Mucosa of stomach (tissue), 1 donor: ENCODE results near the gene ARHGEF40.
A peak's percentile ranks its signal among the peaks of the same experiment; 100 is the strongest.

Experiments
- H3K27me3 ChIP-seq: one replicate; pipeline ENCODE4 v1.7.0; 2013; ENCODE audit warnings: mild to moderate bottlenecking, low read length; ENCODE audit not compliant: control insufficient read depth, insufficient read depth
- H3K36me3 ChIP-seq: one replicate; pipeline ENCODE4 v1.7.0; 2013; ENCODE audit warnings: low read length; ENCODE audit not compliant: control insufficient read depth, insufficient read depth
- H3K4me1 ChIP-seq: one replicate; pipeline ENCODE4 v1.7.0; 2013; ENCODE audit warnings: mild to moderate bottlenecking, low read length; ENCODE audit not compliant: control insufficient read depth, insufficient read depth
- H3K4me3 ChIP-seq: one replicate; pipeline ENCODE4 v1.7.0; 2013; ENCODE audit warnings: low read length
- H3K9ac ChIP-seq: one replicate; pipeline ENCODE4 v1.7.0; 2013; ENCODE audit warnings: mild to moderate bottlenecking, low read length, moderate library complexity
- H3K9me3 ChIP-seq: one replicate; pipeline ENCODE4 v1.7.0; 2013; ENCODE audit warnings: mild to moderate bottlenecking, low read length, moderate library complexity; ENCODE audit not compliant: control insufficient read depth
- donor health status: Pancreatic carcinoma.

The ARHGEF40 gene

GRCh38 chr14:21100931-21101330, 30.8 kb downstream of the ARHGEF40 start, which contains the start of gene TMEM253:
Gene TMEM253 (plus strand): TSS chr14:21101066. CDS start chr14:21101344, 278 bp downstream.
- no peak within 1 kb of the TSS for H3K9ac ChIP-seq
- no peaks in the 10 kb centered on the region for H3K27me3 ChIP-seq
- no peaks in the 10 kb centered on the region for H3K9me3 ChIP-seq
- H3K4me1 ChIP-seq: peaks cover 65% of the 10 kb centered on the region
- no peak within 1 kb of the TSS for H3K4me3 ChIP-seq
- no peaks in the 10 kb centered on the region for H3K36me3 ChIP-seq

GRCh38 chr14:21101802-21102413, 31.8 kb downstream of the ARHGEF40 start:
- no peak overlapping the region for H3K9ac ChIP-seq
- peaks cover 69% of the 10 kb centered on the region for H3K4me1 ChIP-seq
- no peaks in the 10 kb centered on the region for H3K36me3 ChIP-seq
- H3K9me3 ChIP-seq: no peaks in the 10 kb centered on the region
- no peaks in the 10 kb centered on the region for H3K27me3 ChIP-seq
- no peak overlapping the region for H3K4me3 ChIP-seq

GRCh38 chr14:21102521-21103410, 32.7 kb downstream of the ARHGEF40 start:
- peak overlapping the region; percentile 81 for H3K9ac ChIP-seq
- no peaks in the 10 kb centered on the region for H3K36me3 ChIP-seq
- peak overlapping the region; percentile 85 for H3K4me3 ChIP-seq
- peaks cover 67% of the 10 kb centered on the region for H3K4me1 ChIP-seq
- no peaks in the 10 kb centered on the region for H3K27me3 ChIP-seq
- no peaks in the 10 kb centered on the region for H3K9me3 ChIP-seq

GRCh38 chr14:21103411-21103709, 33.3 kb downstream of the ARHGEF40 start:
- peak overlapping the region; percentile 85 for H3K4me3 ChIP-seq
- H3K9me3 ChIP-seq: no peaks in the 10 kb centered on the region
- peaks cover 67% of the 10 kb centered on the region for H3K4me1 ChIP-seq
- no peaks in the 10 kb centered on the region for H3K27me3 ChIP-seq
- no peaks in the 10 kb centered on the region for H3K36me3 ChIP-seq
- H3K9ac ChIP-seq: peak overlapping the region; percentile 81

- peak overlapping the region; percentile 85 for H3K4me3 ChIP-seq
- H3K9me3 ChIP-seq: no peaks in the 10 kb centered on the region
- no peaks in the 10 kb centered on the region for H3K36me3 ChIP-seq
- peak overlapping the region; percentile 81 for H3K9ac ChIP-seq
- no peaks in the 10 kb centered on the region for H3K27me3 ChIP-seq
- H3K4me1 ChIP-seq: peaks cover 64% of the 10 kb centered on the region
Measured at GRCh38 chr14:21103710-21104447, 33.8 kb downstream of the ARHGEF40 start.

GRCh38 chr14:21104448-21105060, 34.5 kb downstream of the ARHGEF40 start:
- Histone ChIP-seq H3K27me3 (no peaks in the 10 kb centered on the region), H3K4me1 (peaks cover 58% of the 10 kb centered on the region), H3K9ac (peak overlapping the region; percentile 81), H3K36me3 (no peaks in the 10 kb centered on the region), H3K9me3 (no peaks in the 10 kb centered on the region), H3K4me3 (peak overlapping the region; percentile 85)

GRCh38 chr14:21105095-21105494, 35.0 kb downstream of the ARHGEF40 start:
- no peaks in the 10 kb centered on the region for H3K27me3 ChIP-seq
- H3K36me3 ChIP-seq: no peaks in the 10 kb centered on the region
- H3K9ac ChIP-seq: peak overlapping the region; percentile 81
- peaks cover 52% of the 10 kb centered on the region for H3K4me1 ChIP-seq
- no peaks in the 10 kb centered on the region for H3K9me3 ChIP-seq
- no peak overlapping the region for H3K4me3 ChIP-seq

GRCh38 chr14:21106176-21106497, 36.0 kb downstream of the ARHGEF40 start:
- Histone ChIP-seq H3K27me3 (no peaks in the 10 kb centered on the region), H3K36me3 (no peaks in the 10 kb centered on the region), H3K9me3 (no peaks in the 10 kb centered on the region), H3K4me1 (peaks cover 43% of the 10 kb centered on the region), H3K9ac (no peak overlapping the region), H3K4me3 (no peak overlapping the region)

- Histone ChIP-seq H3K9ac (no peak overlapping the region), H3K4me3 (no peak overlapping the region), H3K36me3 (no peaks in the 10 kb centered on the region), H3K4me1 (peaks cover 38% of the 10 kb centered on the region), H3K27me3 (no peaks in the 10 kb centered on the region), H3K9me3 (no peaks in the 10 kb centered on the region)
Measured at GRCh38 chr14:21106498-21107282, 36.6 kb downstream of the ARHGEF40 start.

- Histone ChIP-seq H3K4me3 (no peak overlapping the region), H3K4me1 (peaks cover 31% of the 10 kb centered on the region), H3K9me3 (no peaks in the 10 kb centered on the region), H3K27me3 (no peaks in the 10 kb centered on the region), H3K9ac (no peak overlapping the region), H3K36me3 (no peaks in the 10 kb centered on the region)
Measured at GRCh38 chr14:21107283-21107800, 37.2 kb downstream of the ARHGEF40 start.

GRCh38 chr14:21108791-21109190, 38.7 kb downstream of the ARHGEF40 start:
- no peaks in the 10 kb centered on the region for H3K27me3 ChIP-seq

More at GRCh38 chr14:21108791-21109190, 38.7 kb downstream of the ARHGEF40 start:
- H3K4me3 ChIP-seq: no peak overlapping the region
- H3K4me1 ChIP-seq: peaks cover 20% of the 10 kb centered on the region
- H3K9ac ChIP-seq: no peak overlapping the region
- no peaks in the 10 kb centered on the region for H3K9me3 ChIP-seq
- no peaks in the 10 kb centered on the region for H3K36me3 ChIP-seq
